Heart left ventricle (tissue), 16 donors: ENCODE data around the gene NPR2. TPM values are rescaled to one million over a fixed set of nuclear protein-coding genes. Genes with fewer than 3 reads are reported as not detected.

Source experiments
- ATAC-seq, 4 donors: fragments of 200-7000 bp; cut with Tn5 transposase; one replicate each; pipeline ENCODE4 v1.9.1; 2020 to 2022; ENCODE audit warnings: moderate library complexity in 4 of 4, mild to moderate bottlenecking in 3 of 4, moderate number of reproducible peaks in 1 of 4
- DNase-seq, 5 donors: peaks; one replicate each; pipeline ENCODE4 v3.0.0-alpha.2; 2020
- H3K27ac ChIP-seq, 12 donors: fragments of 200-600 bp; sonication (generic) in 4 of 12; one replicate each; pipeline versions ENCODE4 v1.5.0 to v1.8.0; 2016 to 2022; ENCODE audit warnings: mild to moderate bottlenecking in 2 of 12
- H3K27me3 ChIP-seq, 9 donors: fragments of 200-600 bp; sonication (generic) in 2 of 9; one replicate each; pipeline versions ENCODE4 v1.5.1 to v1.8.0; 2016 to 2022; ENCODE audit warnings: mild to moderate bottlenecking in 3 of 9
- H3K36me3 ChIP-seq, 9 donors: fragments of 200-600 bp; sonication (generic) in 2 of 9; one replicate each; pipeline versions ENCODE4 v1.5.0 to v1.8.0; 2018 to 2022; ENCODE audit warnings: mild to moderate bottlenecking in 2 of 9
- H3K4me1 ChIP-seq, 12 donors: fragments of 200-600 bp; sonication (generic) in 4 of 12; one replicate each; pipeline versions ENCODE4 v1.5.0 to v1.8.0; 2016 to 2022; ENCODE audit warnings: mild to moderate bottlenecking in 3 of 12
- H3K4me3 ChIP-seq, 12 donors: fragments of 200-600 bp; sonication (generic) in 4 of 12; one replicate each; pipeline versions ENCODE4 v1.5.0 to v1.8.0; 2017 to 2022; ENCODE audit warnings: mild to moderate bottlenecking in 9 of 12, moderate library complexity in 4 of 12
- H3K9me3 ChIP-seq, 12 donors: fragments of 200-600 bp; sonication (generic) in 4 of 12; one replicate each; pipeline versions ENCODE4 v1.5.0 to v1.8.0; 2016 to 2022; ENCODE audit warnings: mild to moderate bottlenecking in 1 of 12
- POLR2A ChIP-seq, 2 donors: fragments of 450-650 bp; IDR thresholded peaks; one replicate each; pipeline ENCODE4 v1.6.1; 2017; ENCODE audit warnings: antibody characterized with exemption in 2 of 2, mild to moderate bottlenecking in 2 of 2, moderate library complexity in 2 of 2
- WGBS, 4 donors: extraction: QIAGEN DNeasy Blood & Tissue Kit in 2 of 4; methylation state at CpG; one replicate each; pipeline versions ENCODE4 v1.1.5 to v1.1.7; 2013 to 2018; 5-methylcytosine and 5-hydroxymethylcytosine counted together
- intact Hi-C, 10 donors: fragments of 100-400 bp; cut with DNase I; formaldehyde crosslinking; loops; one replicate each; pipeline versions ENCODE4 v1.11.1 to v1.14.2; 2022
- polyA plus RNA-seq, 2 donors: library from polyadenylated mRNA; stranded (reverse); fragments of 200-250 nt; gene quantifications; one replicate each; pipeline ENCODE4 v1.2.3, GENCODE V29; 2013
- total RNA-seq, 9 donors: library from RNA; depleted of rRNA in 2 of 9; stranded (reverse); fragments of >200 nt in 2 of 9; fragmentation: NEBNext Ultra II Directional in 3 of 9; extraction: Animal tissue kit (Norgen Biotek cat#: 25700) in 3 of 9; gene quantifications; one replicate each; pipeline versions ENCODE4 v1.1.0 to v1.2.4, GENCODE V29; 2016 to 2023
- TF ChIP-seq, protein P1 (sequence below), 12 donors: fragments of 200-600 bp; sonication (generic) in 4 of 12; IDR thresholded peaks; one replicate each; pipeline versions ENCODE4 v1.5.0 to v1.8.0; 2018 to 2022; ENCODE audit warnings: antibody characterized with exemption in 12 of 12, mild to moderate bottlenecking in 5 of 12
- donor health status: ischemic (EF 13 %, LVEDD 7.1; RV severe dilation, severe dysfunction).
- donor health status: healthy with polysubstance abuse.
- donor health status: DM: no; HTN: yes; CAD: no.
- donor health status: DM: no; HTN: no; CAD: no.
- donor health status: ischemic (EF 25% LVEDD 6.9; RV normal size, moderate dysfunction).
- donor health status: ischemic (EF 25% LVEDD 5.7; RV mildly dilated, moderate dysfunction).
- donor health status: healthy.
- donor health status: DM: yes; HTN: yes; CAD: no.
- donor health status: ischemic (EF 35%, LVEDD 5.7; RV mildly dilated, moderate dysfunction).
- donor health status: nonischemic (EF 11% LVEDD 7.7; RV severe dilation, severe dysfunction).
- donor health status: DM: yes; HTN: yes; CAD: no.
- donor health status: PGD.
- donor health status: ischemic (EF 29% LVEDD 5.4; RV normal size, mild dysfunction).
- donor health status: nonischemic (EF 23%, LVEDD 6.1; RV moderate dilation, normal function).

NPR2 gene
- total and polyA plus RNA-seq, 11 donors, result 10.2 to 36.4 (median 22.9) TPM

DNA sequence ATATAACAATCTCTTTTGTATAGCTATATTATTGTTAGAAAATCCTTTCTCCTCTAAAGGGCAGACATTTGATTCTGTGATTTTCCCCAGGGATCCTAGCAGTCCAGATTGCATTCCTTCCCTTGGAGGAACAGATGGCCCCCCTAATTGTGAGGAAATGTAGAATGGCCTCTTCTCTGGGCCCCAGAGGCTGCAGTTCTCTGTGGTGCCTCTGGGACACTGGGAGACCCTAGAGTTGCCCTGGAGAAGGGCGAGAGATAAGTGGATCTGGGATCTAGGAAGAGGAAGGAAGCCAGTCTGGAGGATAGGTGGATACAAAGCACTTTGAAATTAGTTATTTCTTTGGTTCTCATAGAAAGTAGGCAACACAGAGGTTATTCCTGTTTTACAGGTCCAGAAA is 25.3 kb downstream of the NPR2 start:
- no peaks in the 10 kb centered on the region for H3K27me3 ChIP-seq
- no peak for TF ChIP-seq POLR2A (IDR thresholded peaks at IDR 0.05)
- TF ChIP-seq, protein P1, sequence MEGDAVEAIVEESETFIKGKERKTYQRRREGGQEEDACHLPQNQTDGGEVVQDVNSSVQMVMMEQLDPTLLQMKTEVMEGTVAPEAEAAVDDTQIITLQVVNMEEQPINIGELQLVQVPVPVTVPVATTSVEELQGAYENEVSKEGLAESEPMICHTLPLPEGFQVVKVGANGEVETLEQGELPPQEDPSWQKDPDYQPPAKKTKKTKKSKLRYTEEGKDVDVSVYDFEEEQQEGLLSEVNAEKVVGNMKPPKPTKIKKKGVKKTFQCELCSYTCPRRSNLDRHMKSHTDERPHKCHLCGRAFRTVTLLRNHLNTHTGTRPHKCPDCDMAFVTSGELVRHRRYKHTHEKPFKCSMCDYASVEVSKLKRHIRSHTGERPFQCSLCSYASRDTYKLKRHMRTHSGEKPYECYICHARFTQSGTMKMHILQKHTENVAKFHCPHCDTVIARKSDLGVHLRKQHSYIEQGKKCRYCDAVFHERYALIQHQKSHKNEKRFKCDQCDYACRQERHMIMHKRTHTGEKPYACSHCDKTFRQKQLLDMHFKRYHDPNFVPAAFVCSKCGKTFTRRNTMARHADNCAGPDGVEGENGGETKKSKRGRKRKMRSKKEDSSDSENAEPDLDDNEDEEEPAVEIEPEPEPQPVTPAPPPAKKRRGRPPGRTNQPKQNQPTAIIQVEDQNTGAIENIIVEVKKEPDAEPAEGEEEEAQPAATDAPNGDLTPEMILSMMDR (IDR thresholded peaks at IDR 0.05), result no peak
- no peaks in the 10 kb centered on the region for H3K36me3 ChIP-seq
- intact Hi-C loops, result loop anchor here in 2 of 10 donors (10.0 kb wide), 2 partner anchors 62 to 162 kb away; partner anchors contain the start of genes CCDC107 (in 1 of the 2), MSMP (in 1 of the 2), RMRP (in 1 of the 2) and SIT1 (in 1 of the 2)
- no peaks in the 10 kb centered on the region for H3K9me3 ChIP-seq
- no peak overlapping the region for H3K4me3 ChIP-seq
- WGBS, 4 donors, result 43 to 90% (median 62%) methylated on average over 1 of the region's 1 CpG
- DNase-seq, result no peak
- no peak overlapping the region for H3K27ac ChIP-seq
- H3K4me1 ChIP-seq, result peaks cover 5 to 33% (median 23%) of the 10 kb centered on the region in 12 donors
- no peak for ATAC-seq

- Histone ChIP-seq H3K27ac (no peak overlapping the region), H3K9me3 (no peaks in the 10 kb centered on the region), H3K4me1 (peaks cover 0 to 18% (median 13%) of the 10 kb centered on the region in 12 donors), H3K36me3 (no peaks in the 10 kb centered on the region), H3K27me3 (no peaks in the 10 kb centered on the region), H3K4me3 (no peak overlapping the region)
- 71 to 93% (median 88%) methylated on average over 3 of the region's 3 CpGs for WGBS, 4 donors
- intact Hi-C loops, result loop anchor here in 2 of 10 donors (10.0 kb wide), 2 partner anchors 64 to 164 kb away; partner anchors contain the start of genes CCDC107 (in 1 of the 2), MSMP (in 1 of the 2), RMRP (in 1 of the 2) and SIT1 (in 1 of the 2)
- TF ChIP-seq POLR2A (IDR thresholded peaks at IDR 0.05), result no peak
- TF ChIP-seq, protein P1 (IDR thresholded peaks at IDR 0.05), result no peak
- ATAC-seq, result no peak
- no peak for DNase-seq
These were observed 26.9 kb downstream of the NPR2 start for GRCh38 chr9:35818341-35818740.

GRCh38 chr9:35820076-35820475 is 28.7 kb downstream of the NPR2 start:
- Histone ChIP-seq H3K27me3 (no peaks in the 10 kb centered on the region), H3K4me3 (no peak overlapping the region), H3K36me3 (no peaks in the 10 kb centered on the region), H3K9me3 (no peaks in the 10 kb centered on the region), H3K4me1 (peaks cover 0 to 8% (median 0%) of the 10 kb centered on the region in 12 donors), H3K27ac (no peak overlapping the region)
- DNase-seq (no peak), ATAC-seq (no peak)
- TF ChIP-seq, protein P1 (IDR thresholded peaks at IDR 0.05), result no peak
- TF ChIP-seq POLR2A (IDR thresholded peaks at IDR 0.05), result no peak
- intact Hi-C loops, result loop anchor here in 1 of 10 donors (10.0 kb wide), 1 partner anchor 165 kb away; the partner anchor contains the start of genes CCDC107, RMRP and SIT1

DNA sequence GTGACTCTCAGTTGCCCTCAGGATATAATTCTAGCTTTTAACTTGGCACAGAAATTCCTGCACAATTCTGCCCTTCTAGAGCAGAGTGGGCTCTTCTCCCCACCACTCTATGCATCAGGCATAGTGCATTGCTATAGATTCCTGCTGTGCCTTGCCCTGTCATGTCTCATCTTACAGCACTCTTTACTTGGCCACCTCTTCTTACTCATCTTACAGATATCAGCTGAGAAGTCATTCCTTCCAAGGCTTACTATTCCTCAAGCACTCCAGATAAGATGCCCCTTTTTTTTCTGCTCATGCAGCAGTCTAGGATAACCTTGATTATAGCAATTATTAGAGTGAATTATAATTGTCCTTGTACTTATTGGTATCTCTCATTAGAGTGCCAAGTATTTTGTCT is 31.5 kb downstream of the NPR2 start:
- Histone ChIP-seq H3K4me3 (no peak overlapping the region), H3K27me3 (no peaks in the 10 kb centered on the region), H3K27ac (no peak overlapping the region), H3K9me3 (no peaks in the 10 kb centered on the region), H3K4me1 (peaks cover 0 to 7% (median 0%) of the 10 kb centered on the region in 12 donors), H3K36me3 (no peaks in the 10 kb centered on the region)
- DNase-seq (no peak), ATAC-seq (no peak)
- intact Hi-C loops, result loop anchor here in 1 of 10 donors (10.0 kb wide), 1 partner anchor 168 kb away; the partner anchor contains the start of genes CCDC107, RMRP and SIT1
- TF ChIP-seq, protein P1 (IDR thresholded peaks at IDR 0.05), result no peak
- no peak for TF ChIP-seq POLR2A (IDR thresholded peaks at IDR 0.05)
